HepG2 (cell line): ENCODE results near the gene AGRP.

ENCODE experiments used
- EP300 ChIP-seq, 3 experiments: sonication (generic) in 1 of 3; formaldehyde crosslinking in 1 of 3; IDR thresholded peaks; 2 replicates each; pipeline versions ENCODE4 v1.5.1 to v1.6.1; 2011 to 2020; ENCODE audit warnings: low read depth in 2 of 3, low read length in 2 of 3, borderline replicate concordance in 1 of 3, improper control_type of control experiment in 1 of 3, mild to moderate bottlenecking in 1 of 3, missing genetic modification reagents in 1 of 3, moderate library complexity in 1 of 3
- GMEB2 ChIP-seq: IDR thresholded peaks from 2 replicates; pipeline ENCODE4 v1.6.1; 2016; ENCODE audit warnings: missing biosample characterization, missing genetic modification reagents, low read depth
- ZBTB14 ChIP-seq: sonication (generic); formaldehyde crosslinking; IDR thresholded peaks from 2 replicates; pipeline ENCODE4 v1.4.0; 2020; ENCODE audit warnings: missing genetic modification reagents

- TF ChIP-seq EP300 (IDR thresholded peaks at IDR 0.05; ENCODE audit: low read depth in 2 of 2, low read length in 2 of 2) (no peak), EP300 (CRISPR knock-in tag; IDR thresholded peaks at IDR 0.05; ENCODE audit: borderline replicate concordance) (no peak), GMEB2 (CRISPR knock-in tag) (no peak), ZBTB14 (CRISPR knock-in tag) (no peak)
Measured at GRCh38 chr16:67466581-67466980, 16.8 kb downstream of the AGRP start.
